B cell (primary cell): ENCODE measurements around the gene ZNF565.

ENCODE experiments used
- EZH2 ChIP-seq: IDR thresholded peaks from 2 replicates; pipeline ENCODE4 v1.6.1; 2012; ENCODE audit warnings: borderline replicate concordance, low read depth, mild to moderate bottlenecking, moderate library complexity, low read length; ENCODE audit not compliant: insufficient read depth, poor library complexity, severe bottlenecking
- TF ChIP-seq, protein P1 (sequence below): fragments of 200-600 bp; IDR thresholded peaks from one replicate; pipeline ENCODE4 v1.8.0; 2022; ENCODE audit warnings: antibody characterized with exemption, mild to moderate bottlenecking

DNA sequence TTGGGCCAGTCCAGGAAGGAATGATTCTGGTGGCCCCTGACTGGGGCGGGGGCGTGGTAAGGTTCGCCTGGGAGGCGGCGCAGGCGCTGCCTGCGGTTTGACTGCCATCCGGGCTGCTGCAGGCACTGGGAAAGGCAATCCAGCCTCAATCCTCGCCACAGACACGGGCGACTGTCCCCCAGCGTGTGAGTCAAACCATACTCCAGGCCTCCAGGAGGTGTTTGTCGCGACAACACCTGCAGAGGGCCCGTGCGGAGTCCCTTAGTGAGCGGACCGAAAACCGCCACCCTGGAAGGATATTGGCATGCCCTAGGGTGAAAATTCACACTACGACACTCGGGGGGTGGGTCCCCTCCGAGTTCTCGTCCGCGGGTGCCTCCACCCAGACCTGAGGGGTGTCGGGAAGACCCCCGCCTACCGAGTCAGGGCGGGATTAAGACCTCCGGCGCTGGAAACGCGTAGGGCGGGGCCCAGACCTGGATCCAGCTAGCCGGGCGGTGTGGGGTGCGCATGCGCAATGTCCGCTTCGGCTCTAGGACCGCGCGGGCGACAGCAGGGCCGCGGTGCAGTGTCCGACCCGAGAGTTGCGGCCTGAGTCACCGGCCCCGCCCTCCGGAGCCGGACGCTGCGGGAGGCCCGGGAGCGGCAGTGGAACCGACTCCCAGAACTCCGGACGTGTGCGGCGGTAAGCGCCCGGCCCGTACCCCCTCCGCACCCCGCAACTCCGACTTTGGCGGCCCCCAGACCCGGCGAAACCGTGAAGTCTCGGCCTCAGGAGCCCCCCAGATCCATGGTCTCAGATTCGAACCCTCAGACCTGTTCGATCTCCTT lies 74.8 kb downstream of the ZNF565 start, which contains the start of gene CAPNS1:
- TF ChIP-seq, protein P1, sequence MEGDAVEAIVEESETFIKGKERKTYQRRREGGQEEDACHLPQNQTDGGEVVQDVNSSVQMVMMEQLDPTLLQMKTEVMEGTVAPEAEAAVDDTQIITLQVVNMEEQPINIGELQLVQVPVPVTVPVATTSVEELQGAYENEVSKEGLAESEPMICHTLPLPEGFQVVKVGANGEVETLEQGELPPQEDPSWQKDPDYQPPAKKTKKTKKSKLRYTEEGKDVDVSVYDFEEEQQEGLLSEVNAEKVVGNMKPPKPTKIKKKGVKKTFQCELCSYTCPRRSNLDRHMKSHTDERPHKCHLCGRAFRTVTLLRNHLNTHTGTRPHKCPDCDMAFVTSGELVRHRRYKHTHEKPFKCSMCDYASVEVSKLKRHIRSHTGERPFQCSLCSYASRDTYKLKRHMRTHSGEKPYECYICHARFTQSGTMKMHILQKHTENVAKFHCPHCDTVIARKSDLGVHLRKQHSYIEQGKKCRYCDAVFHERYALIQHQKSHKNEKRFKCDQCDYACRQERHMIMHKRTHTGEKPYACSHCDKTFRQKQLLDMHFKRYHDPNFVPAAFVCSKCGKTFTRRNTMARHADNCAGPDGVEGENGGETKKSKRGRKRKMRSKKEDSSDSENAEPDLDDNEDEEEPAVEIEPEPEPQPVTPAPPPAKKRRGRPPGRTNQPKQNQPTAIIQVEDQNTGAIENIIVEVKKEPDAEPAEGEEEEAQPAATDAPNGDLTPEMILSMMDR = peak; percentile 37
- no peak for TF ChIP-seq EZH2
